ENCODE data around the gene UBAC2. TPM values are rescaled to one million over a fixed set of nuclear protein-coding genes. Genes with fewer than 3 reads are reported as not detected.
A peak's percentile ranks its signal among the peaks of the same experiment; 100 is the strongest.
"Not testable (repeated sequence)": the region's sequence is repeated elsewhere in the genome, so short reads cannot be mapped to it uniquely, and the experiment has no call there.

Gene UBAC2
- polyA plus RNA-seq, 3 donors, result 59.6 to 113 (median 96.7) TPM

GRCh38 chr13:99388334-99388923, 187.8 kb downstream of the UBAC2 start:
- H3K4me1 Mint-ChIP-seq, result peaks cover 19% of the 10 kb centered on the region
- H3K36me3 Mint-ChIP-seq, result peaks cover 33 to 46% of the 10 kb centered on the region in 2 donors
- Histone ChIP-seq H4K20me1 (ENCODE audit: insufficient read depth, low read length) (no peaks in the 10 kb centered on the region), H2AFZ (ENCODE audit: insufficient read depth, low read depth, low read length, poor library complexity, severe bottlenecking) (no peak overlapping the region), H3K27ac (ENCODE audit: low read depth in 1 of 2, low read length in 2 of 2) (peak overlapping the region in 1 of 2 donors; percentile 1), H3K4me1 (ENCODE audit: control insufficient read depth in 1 of 2, insufficient read depth in 2 of 2, low read length in 2 of 2) (no peaks in the 10 kb centered on the region), H3K9ac (ENCODE audit: insufficient read depth, low read length, poor library complexity, severe bottlenecking) (no peak overlapping the region), H3K36me3 (replicated peaks in 1 of 2; ENCODE audit: control insufficient read depth in 1 of 2, insufficient read depth in 2 of 2, low read length in 2 of 2) (peaks cover 14 to 26% of the 10 kb centered on the region in 2 donors), H3K27me3 (ENCODE audit: control insufficient read depth in 2 of 2, insufficient read depth in 2 of 2, low read length in 2 of 2) (no peaks in the 10 kb centered on the region), H3K79me2 (ENCODE audit: insufficient read depth, low read length) (no peaks in the 10 kb centered on the region), H3K9me3 (replicated peaks in 1 of 2; ENCODE audit: control insufficient read depth in 1 of 2, insufficient read depth in 1 of 2, low read length in 2 of 2) (no peaks in the 10 kb centered on the region), H3K4me3 (replicated peaks in 1 of 3; ENCODE audit: low read depth in 2 of 3, low read length in 3 of 3) (no peak overlapping the region), H3K4me2 (replicated peaks; ENCODE audit: extremely low read depth, low read length, poor library complexity, severe bottlenecking) (no peak overlapping the region)
- peaks cover 3 to 9% (median 5%) of the 10 kb centered on the region in 3 donors for H3K27me3 Mint-ChIP-seq (ENCODE audit: low read depth in 3 of 3)
- no peak for TF ChIP-seq CTCF (IDR thresholded peaks at IDR 0.05)
- peak overlapping the region in 1 of 2 donors; percentile 34 for H3K4me3 Mint-ChIP-seq
- intact Hi-C loops (cut with micrococcal nuclease), result loop anchor here (5.0 to 10.0 kb wide), 2 partner anchors 121 to 124 kb away; no protein-coding TSS in a partner anchor
- 94% methylated on average over 11 of the region's 14 CpGs for WGBS (ENCODE audit: insufficient coverage)
- H3K27ac Mint-ChIP-seq, result peak overlapping the region; percentile 6 to 85 (median 70)
- no peaks in the 10 kb centered on the region for H3K9me3 Mint-ChIP-seq
- DNase-seq, result no peak

- peaks cover 13 to 26% of the 10 kb centered on the region in 2 donors for H3K36me3 ChIP-seq (replicated peaks in 1 of 2; ENCODE audit: control insufficient read depth in 1 of 2, insufficient read depth in 2 of 2, low read length in 2 of 2)
- Mint-ChIP-seq H3K4me1 (peaks cover 19% of the 10 kb centered on the region), H3K27ac (peak overlapping the region in 1 of 7 donors; percentile 23), H3K27me3 (ENCODE audit: low read depth in 3 of 3) (peaks cover 3 to 11% (median 5%) of the 10 kb centered on the region in 3 donors), H3K36me3 (peaks cover 33 to 41% of the 10 kb centered on the region in 2 donors)
- not testable (repeated sequence) for H3K27me3 ChIP-seq (ENCODE audit: control insufficient read depth in 2 of 2, insufficient read depth in 2 of 2, low read length in 2 of 2); H3K4me1 ChIP-seq (ENCODE audit: control insufficient read depth in 1 of 2, insufficient read depth in 2 of 2, low read length in 2 of 2); DNase-seq; H2AFZ ChIP-seq (ENCODE audit: insufficient read depth, low read depth, low read length, poor library complexity, severe bottlenecking); H3K4me3 Mint-ChIP-seq; H4K20me1 ChIP-seq (ENCODE audit: insufficient read depth, low read length); H3K27ac ChIP-seq (ENCODE audit: low read depth in 1 of 2, low read length in 2 of 2); H3K4me2 ChIP-seq (replicated peaks; ENCODE audit: extremely low read depth, low read length, poor library complexity, severe bottlenecking); H3K9ac ChIP-seq (ENCODE audit: insufficient read depth, low read length, poor library complexity, severe bottlenecking); H3K9me3 Mint-ChIP-seq; H3K9me3 ChIP-seq (replicated peaks in 1 of 2; ENCODE audit: control insufficient read depth in 1 of 2, insufficient read depth in 1 of 2, low read length in 2 of 2); H3K4me3 ChIP-seq (replicated peaks in 1 of 3; ENCODE audit: low read depth in 2 of 3, low read length in 3 of 3); H3K79me2 ChIP-seq (ENCODE audit: insufficient read depth, low read length)
- intact Hi-C loops (cut with micrococcal nuclease), result loop anchor here (5.0 to 10.0 kb wide), 2 partner anchors 122 to 124 kb away; no protein-coding TSS in a partner anchor
- WGBS (ENCODE audit: insufficient coverage), result 100% methylated on average over 3 of the region's 6 CpGs
Observed at GRCh38 chr13:99389094-99389493, 188.4 kb downstream of the UBAC2 start.

Measured in CD14-positive monocyte (primary cell).